GM19467 (cell line): ENCODE data around the gene ATF6B.

Source experiments
- ATAC-seq: cut with Tn5 transposase; IDR thresholded peaks from one replicate; pipeline ENCODE4 v1.9.1; 2021; ENCODE audit warnings: mild to moderate bottlenecking, moderate library complexity; ENCODE audit not compliant: unreplicated experiment

Gene ATF6B

GRCh38 chr6:32132110-32132509 lies 4.1 kb upstream of the ATF6B start:
- no peak for ATAC-seq

DNA sequence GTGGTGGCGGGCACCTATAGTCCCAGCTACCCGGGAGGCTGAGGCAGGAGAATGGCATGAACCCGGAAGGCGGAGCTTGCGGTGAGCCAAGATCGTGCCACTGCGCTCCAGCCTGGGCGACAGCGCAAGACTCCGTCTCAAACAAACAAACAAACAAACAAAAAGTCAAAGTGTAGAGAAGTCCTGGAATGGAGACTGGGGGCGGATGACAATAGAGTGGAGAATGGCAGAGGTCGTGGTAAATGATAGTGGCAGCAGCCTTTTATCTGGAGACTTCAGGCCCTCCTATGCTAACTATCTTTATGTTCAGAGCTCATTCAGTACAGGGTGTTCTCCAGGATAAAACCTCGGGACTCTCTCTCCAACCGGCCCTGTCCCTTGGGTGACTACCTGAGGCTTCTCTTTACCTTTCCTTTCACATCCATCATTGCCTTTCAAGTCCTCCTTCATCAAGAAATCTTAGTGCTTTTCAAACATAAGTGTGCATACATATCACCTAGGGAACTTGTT lies 3.4 kb upstream of the ATF6B start:
- no peak for ATAC-seq

DNA sequence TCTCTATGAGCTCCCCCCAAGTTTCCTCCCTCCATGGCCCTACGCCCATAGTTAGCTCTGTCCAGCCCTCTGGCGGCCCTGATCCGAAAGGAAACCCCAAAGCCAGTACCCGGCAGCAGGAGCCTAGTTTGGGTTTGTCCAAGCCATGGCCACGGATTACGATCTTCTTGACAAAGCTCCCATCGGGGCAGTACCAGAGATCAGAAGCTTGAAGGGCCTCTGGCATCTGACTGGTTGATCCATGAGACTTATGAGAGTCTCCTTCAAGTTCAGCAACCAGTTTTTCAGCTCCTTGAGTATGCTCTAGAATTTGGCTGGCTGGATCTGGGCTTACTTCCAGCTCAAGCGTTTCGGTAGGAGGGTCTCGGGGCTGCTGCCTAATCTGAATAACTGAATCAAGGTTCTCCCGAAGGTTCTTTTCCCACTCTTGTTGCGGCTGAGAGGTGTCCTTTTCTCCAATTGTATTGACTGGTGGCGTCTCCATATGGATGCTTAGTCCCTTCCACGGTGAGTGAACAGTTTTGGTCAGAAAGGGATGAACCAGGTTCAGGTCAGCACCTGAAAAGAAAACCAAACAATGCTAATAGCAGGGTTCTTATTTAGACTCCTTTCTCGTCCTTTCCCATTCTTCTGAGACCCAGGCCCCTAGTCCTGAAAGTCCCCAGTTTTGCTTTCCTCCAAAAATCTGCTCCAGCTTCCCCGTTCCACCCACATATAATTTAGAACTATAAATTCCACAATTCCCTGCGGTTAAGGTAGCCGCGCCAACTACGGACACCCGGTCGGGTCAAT lies 1.4 kb upstream of the ATF6B start:
- no peak for ATAC-seq

DNA sequence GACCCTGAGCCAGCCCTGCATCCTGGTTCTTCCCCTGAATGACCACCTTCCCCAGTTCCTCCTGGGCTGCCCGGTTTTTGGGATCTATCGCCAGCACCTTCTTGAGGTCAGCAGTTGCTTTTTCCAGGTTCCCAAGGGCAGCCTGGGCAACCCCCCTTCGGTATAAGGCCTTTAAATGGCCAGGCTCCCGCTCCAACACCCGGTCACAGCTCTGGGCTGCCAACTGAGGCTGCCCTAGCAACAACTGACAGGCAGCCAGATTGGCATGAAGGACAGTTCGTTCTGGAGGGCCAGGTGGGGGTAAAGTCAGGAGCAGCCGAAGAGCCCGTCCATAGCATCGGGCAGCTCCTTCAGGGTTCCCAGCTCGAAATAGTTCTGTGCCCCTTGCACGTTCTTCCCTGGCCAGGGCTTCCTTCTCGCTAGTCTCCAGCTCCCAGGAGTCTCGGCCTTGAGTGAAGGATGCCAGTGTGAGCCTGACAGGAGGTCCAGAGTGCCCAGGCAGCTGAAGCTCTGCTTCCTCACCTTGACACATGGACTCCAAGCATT lies 778 bp upstream of the ATF6B start:
- no peak for ATAC-seq

- no peak for ATAC-seq
Observed at GRCh38 chr6:32127409-32127716, 683 bp downstream of the ATF6B start.

DNA sequence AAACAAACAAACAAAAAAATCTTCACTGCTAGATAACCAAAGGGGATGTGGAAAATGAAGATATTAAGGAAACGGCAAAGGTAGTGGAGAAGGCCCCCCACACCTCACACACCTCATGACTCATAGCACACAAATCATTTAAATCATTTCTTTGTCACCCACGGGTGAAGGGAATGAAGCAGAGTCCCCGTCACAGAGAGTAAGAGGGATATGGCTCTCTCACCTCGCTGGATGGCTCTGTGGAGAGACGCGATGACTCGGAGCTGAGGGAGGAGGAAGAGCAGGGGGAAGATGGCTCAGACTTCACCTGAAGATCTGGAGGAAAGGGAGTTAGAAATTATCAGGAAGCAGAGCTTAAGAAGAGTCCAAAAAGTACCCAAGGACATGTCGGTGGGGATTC lies 1.2 kb downstream of the ATF6B start:
- no peak for ATAC-seq

DNA sequence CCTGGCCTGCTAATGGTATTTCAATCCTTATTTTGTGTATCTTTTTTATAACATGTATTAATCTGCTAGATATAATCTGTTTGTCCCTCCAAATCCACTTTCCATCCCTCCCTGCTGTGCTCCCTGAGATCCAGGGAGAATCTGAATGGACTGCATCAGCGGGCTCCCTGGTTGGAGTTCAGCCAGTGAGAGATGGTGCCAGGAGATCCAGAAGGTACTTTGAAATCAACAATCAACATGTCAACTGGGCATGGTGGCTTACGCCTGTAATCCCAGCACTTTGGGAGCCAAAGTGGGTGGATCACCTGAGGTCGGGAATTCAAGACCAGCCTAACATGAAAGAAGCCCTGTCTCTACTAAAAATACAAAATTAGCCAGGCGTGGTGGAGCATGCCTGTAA lies 4.4 kb downstream of the ATF6B start:
- no peak for ATAC-seq

- ATAC-seq = no peak
Observed at GRCh38 chr6:32120573-32121059, 7.4 kb downstream of the ATF6B start.

- no peak for ATAC-seq
Observed at GRCh38 chr6:32118782-32119628, 9.0 kb downstream of the ATF6B start.

DNA sequence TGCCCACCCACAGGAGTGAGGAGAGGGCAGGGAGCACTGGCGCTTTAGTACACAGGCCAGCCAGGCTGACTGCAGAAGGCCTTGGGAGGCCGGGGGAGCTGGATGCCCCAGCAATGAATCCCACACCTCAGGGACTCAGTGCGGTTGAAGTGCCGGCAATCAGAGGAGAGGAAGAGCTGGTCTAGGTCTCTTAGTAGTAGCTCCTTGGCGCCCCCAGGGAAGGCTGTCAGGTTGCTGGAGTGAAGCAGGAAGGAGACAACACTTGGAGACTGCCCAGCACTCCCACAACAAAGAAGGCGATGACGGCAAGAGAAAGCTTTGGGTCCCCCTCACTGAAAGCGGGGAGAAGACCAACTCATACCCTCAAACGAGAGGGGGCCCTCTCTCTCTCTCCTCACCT lies 10.6 kb downstream of the ATF6B start:
- no peak for ATAC-seq

DNA sequence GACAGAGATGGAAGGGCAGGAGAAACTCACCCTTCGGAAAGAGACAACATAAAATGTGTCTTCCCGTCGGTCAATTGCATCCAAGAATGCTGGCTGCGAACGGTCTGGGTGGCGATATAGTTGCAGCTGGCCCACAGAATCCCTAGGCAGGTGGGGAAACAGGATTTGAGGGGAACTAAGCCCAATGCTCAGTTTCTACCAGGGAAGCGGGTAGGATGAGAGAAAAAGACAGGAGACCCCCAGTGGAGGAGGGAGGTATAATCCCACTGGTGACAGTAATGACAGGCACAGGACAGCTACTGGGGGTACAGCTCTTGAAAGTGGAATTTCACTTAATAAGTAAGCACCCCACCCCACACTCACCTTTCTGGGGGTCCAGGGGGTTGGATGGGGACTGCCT lies 11.4 kb downstream of the ATF6B start:
- ATAC-seq = no peak

- no peak for ATAC-seq
Observed at GRCh38 chr6:32115623-32116022, 12.4 kb downstream of the ATF6B start.

DNA sequence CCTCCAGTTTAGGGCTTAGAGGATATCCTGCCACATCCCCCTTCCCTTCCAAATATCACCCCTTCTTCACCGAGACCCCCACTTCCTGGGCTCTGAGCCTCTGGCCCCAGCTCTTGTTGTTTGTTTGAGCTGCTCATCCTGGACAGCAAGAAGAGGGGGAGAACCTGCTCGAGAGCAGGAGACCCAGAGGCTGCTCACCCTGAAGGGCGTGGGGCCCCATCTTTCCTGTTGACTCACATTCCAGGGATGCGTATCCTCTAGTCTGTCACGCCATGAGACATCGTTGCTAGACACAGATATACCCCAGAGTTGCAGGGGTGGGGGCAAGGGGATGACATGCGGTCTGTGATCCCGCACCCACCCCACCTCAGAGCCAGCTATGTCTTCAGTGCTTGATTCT lies 13.2 kb downstream of the ATF6B start:
- no peak for ATAC-seq

DNA sequence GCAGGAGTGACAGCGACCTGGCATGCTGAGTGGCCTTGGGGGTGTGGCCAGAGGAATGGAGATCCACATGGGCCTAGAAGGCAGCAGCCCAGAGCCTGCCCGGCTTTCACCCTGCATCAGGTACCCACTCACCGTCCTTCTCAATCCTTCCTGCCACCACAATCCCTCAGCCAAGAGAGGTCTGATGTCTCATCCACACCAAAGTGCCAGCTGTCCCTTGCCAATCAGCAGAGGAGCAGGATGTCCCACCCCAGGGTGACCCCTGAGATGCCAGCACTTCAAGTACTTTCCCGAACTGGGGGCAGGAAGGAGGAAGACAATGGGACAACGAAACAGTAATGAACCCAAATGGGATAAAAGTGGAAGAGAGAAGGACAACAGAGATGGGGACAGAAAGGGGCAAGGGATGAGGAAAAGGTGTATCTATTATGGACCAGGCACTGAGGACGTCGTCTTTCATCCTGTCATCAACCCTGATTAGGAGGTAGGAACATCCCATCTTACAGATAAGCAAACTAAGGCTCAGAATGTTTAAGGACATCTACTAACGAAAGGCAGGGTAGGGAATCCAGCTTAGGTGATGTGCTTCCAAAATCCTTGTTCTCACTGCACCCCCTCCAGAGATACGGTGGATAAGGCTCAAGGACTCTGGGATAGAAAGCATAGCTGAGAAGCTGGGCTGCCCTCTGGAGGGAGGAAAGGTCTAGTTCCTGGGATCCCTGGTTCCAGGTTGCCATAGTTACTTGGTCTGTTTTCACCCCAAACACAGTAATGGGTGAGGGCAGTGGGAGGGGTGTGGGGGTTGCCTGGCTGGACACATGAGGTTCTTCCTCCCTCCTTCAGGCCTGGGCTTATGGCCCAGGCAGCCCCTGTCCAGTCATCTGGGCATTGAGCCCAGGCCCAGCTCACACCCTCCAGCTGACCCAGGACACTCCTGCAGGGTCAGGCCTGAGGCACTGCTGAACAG lies 14.4 kb downstream of the ATF6B start:
- no peak for ATAC-seq

DNA sequence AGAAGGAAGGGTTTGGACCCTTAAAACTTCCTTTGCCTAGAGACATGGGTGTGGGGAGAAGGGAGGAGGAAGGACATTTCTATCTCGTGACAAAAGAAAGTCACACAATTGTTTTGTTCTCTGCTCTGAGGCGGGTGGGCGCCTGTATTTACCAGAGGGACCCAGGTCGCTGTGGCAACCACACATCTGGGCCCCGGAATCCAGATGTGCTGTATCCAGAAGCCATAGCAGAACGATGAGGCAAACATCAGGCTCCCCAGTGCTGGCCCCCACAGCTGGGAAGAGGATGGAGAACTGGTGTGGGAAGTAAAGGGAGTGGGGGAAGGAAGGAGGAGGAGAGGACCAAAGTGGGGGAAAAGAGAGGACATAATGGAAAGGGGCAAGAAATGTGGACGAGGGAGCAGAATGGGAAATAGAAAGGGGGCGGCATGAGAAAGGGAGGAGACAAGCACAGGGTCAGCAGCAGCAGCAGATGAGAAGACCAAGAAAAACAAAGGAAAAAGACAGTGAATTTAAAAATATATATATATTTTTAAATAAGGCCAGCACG lies 15.5 kb downstream of the ATF6B start:
- ATAC-seq = no peak

DNA sequence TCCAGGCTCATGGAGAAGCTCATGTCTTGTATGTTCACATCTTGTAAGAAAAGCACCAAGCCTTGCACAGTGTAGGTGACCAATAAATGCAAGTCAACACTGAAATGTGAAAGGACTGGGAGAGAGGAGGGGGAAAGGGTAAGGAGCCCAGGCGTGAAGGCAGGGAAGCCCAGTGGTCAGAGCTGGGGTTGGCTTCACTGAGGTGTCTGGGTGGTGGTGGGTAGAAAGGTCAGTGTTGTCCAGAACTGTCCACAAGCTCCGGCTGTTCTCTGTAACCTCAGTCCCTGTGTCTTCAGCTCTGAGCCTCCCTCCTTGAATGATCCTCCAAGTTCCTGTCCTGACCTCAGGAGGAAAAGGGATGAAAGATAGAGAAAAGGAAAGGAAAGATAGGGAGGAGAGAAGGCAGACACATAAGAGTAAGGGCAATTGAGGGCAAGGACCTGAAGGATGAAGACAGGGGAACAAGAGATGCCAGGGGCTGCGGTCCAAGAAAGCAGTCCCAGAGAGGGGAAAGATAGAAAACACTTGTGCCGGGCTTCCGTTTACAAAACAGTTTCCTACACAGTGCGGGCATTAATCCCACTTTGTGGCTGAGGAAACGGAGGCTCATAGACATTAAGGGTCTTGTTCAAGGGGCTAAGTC lies 16.5 kb downstream of the ATF6B start:
- no peak for ATAC-seq

- no peak for ATAC-seq
Observed at GRCh38 chr6:32110632-32111031, 17.4 kb downstream of the ATF6B start.

DNA sequence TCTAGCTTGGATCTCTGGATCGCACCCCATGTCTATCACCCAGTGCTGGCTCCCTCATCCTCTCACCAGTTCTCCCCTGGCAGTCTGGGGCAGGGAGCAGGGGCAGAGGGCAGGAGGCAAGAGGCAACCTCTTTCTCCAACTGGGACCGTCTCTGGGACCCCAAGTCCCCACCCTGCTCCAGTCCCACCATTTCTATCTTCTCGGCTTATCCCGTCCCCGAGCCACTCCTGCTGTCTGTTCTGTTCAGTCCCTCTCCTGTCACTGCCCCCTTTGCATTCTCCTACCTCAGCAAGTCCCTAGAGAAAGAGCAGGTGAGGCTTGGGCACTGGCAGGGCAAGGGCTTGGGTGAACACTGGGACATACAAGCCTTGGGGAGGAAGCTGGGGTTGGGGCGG lies 18.3 kb downstream of the ATF6B start:
- no peak for ATAC-seq

- ATAC-seq = no peak
Observed at GRCh38 chr6:32109114-32109764, 18.8 kb downstream of the ATF6B start, which contains the start of gene TNXB. TSS of gene TNXB (minus strand) at chr6:32109338. CDS start at chr6:32098198, 11,140 bp downstream.
